Measurements from ENCODE around the gene DNAJB4.
A peak's percentile ranks its signal among the peaks of the same experiment; 100 is the strongest.

- TF ChIP-seq SUZ12 (IDR thresholded peaks at IDR 0.05; ENCODE audit: extremely low read depth, insufficient read depth, insufficient read length) (no peak), YY1 (IDR thresholded peaks at IDR 0.05; ENCODE audit: insufficient read depth, insufficient read length) (peak; percentile 85), ZNF274 (IDR thresholded peaks at IDR 0.05; ENCODE audit: low read depth, low read length) (no peak)
These were observed 25.5 kb upstream of the DNAJB4 start, which contains the start of gene FUBP1 for GRCh38 chr1:77978969-77979876.
